HG03520 (cell line): Measurements from ENCODE around the gene DGCR8.

ENCODE experiments used
- ATAC-seq: cut with Tn5 transposase; IDR thresholded peaks from one replicate; pipeline ENCODE4 v1.9.1; 2021; ENCODE audit warnings: mild to moderate bottlenecking, moderate library complexity; ENCODE audit not compliant: unreplicated experiment

Gene DGCR8

GRCh38 chr22:20052309-20053259 lies 27.5 kb upstream of the DGCR8 start:
- ATAC-seq, result no peak

DNA sequence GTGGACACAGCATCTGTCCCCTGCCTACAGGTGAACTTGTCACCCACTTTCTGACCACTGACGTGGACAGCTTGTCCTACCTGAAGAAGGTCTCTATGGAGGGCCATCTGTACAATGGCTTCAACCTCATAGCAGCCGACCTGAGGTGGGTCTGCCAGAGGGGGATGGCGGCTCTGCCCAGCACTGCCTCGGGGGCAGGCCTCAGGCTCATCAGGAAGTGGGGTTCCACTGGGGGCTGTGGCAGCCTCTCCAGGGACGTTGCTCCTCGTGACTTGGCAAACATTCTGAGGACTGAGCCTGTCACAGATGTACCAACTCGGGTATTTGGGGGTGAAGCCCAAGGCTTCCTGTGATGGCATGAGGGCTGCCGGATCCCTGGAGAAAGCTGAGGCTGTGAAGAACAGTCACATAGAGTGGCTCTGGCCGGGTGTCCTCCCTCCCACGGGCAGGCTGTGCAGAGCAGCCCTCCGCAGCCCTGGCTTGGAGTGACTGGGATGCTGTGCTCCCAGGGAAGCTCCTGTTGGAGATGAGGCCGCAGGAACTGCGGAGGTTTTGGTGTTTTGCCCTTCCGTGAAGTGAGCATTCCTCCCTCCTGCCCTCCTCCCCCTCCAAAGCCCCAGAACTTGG lies 26.5 kb upstream of the DGCR8 start:
- no peak for ATAC-seq

DNA sequence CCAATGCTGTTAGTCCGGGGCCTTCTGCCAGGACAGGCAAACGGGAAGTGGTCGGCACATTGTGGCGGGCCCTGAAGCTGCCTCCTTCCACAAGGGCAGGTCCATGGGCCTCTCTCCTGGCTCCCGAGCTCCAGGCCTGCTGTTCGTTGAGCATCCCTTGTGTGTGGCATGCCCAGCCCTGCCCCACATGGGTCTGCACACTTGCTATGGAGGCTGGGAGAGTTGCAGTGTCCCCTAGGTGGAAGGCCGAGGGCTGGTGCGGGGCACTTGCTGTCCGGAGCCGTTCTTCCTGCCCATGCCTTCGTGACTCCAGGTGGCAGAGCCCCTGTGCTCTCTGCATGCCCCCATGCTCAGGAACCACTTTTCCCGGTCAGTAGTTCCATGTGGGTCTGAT lies 26.0 kb upstream of the DGCR8 start:
- no peak for ATAC-seq

- ATAC-seq, result no peak
Observed at GRCh38 chr22:20054485-20054884, 25.6 kb upstream of the DGCR8 start.

GRCh38 chr22:20055144-20055543 lies 24.9 kb upstream of the DGCR8 start:
- no peak for ATAC-seq

DNA sequence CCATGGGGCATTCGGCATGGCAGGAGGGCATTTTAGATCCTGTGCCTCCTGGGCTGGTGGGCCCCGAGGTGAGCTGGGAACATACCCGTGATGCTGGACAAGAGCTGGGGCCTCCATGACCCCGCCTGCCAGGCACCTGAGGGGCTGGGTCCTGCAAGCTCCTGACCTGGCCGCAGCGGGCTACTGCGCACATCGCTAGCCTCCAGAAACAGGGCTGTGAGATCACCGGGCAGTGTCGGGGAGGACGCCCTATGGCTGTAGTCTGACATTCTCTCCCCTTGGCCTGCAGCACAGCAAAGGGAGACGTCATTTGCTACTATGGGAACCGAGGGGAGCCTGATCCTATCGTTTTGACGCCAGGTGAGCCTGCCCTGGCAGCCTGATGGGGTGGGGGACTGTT lies 24.4 kb upstream of the DGCR8 start:
- no peak for ATAC-seq

DNA sequence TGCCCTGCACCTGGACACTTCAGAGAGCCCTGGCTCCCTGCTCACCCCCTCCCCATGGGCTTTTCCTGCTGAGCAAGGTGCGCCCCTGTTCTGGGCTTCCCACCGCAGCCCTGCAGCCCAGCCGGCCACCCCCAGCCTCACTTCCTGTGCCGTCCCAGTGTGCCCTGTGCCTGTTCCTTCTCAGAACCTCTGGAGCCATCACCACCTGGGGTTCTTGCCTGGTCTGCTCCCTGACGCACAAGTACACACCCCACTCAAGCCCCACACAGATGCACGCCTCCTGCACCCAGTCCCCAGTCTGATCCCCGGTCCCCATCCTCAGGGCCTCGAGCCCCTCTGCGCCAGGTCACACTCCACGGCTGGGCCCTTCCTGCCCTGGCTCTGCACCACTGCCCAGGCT lies 23.9 kb upstream of the DGCR8 start:
- no peak for ATAC-seq

GRCh38 chr22:20056696-20057386 lies 23.2 kb upstream of the DGCR8 start:
- ATAC-seq, result no peak

- ATAC-seq, result no peak
Observed at GRCh38 chr22:20057596-20058268, 22.3 kb upstream of the DGCR8 start.

DNA sequence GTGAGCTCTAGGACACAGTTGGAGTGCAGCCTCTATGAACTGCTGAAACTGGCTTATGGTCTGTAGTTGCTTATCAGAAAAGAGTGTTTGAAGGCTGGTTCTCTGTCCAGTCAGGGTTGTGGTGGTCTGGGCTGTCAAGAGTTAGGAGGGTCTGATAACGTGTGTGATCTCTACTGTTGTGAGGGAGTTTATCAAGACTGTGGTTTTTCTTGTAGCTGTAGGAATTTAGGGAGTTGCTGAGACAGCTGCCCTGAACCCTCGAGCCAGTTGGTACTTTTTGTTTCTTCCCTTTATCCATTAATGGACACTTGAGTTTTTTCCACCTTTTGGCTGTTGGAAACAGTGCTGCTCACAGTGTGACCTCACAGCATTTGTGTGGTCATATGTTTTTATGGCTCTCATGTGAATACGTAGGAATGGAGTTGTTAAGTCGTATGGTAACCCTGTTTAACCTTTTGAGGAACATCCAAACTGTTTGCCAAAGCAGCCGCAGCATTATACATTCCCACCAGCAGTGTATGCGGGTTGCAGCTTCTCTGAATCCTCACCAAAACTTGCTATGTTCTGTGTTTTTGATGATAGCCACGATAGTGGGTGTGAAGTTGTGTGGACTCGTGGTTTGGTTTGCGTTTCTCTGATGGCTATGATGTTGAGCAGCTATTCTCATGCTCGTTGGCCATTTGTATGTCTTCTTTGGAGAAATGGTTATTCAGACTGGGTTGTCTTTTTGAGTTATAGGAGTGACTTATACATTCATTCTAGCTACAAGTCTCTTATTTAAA lies 20.9 kb upstream of the DGCR8 start:
- no peak for ATAC-seq

DNA sequence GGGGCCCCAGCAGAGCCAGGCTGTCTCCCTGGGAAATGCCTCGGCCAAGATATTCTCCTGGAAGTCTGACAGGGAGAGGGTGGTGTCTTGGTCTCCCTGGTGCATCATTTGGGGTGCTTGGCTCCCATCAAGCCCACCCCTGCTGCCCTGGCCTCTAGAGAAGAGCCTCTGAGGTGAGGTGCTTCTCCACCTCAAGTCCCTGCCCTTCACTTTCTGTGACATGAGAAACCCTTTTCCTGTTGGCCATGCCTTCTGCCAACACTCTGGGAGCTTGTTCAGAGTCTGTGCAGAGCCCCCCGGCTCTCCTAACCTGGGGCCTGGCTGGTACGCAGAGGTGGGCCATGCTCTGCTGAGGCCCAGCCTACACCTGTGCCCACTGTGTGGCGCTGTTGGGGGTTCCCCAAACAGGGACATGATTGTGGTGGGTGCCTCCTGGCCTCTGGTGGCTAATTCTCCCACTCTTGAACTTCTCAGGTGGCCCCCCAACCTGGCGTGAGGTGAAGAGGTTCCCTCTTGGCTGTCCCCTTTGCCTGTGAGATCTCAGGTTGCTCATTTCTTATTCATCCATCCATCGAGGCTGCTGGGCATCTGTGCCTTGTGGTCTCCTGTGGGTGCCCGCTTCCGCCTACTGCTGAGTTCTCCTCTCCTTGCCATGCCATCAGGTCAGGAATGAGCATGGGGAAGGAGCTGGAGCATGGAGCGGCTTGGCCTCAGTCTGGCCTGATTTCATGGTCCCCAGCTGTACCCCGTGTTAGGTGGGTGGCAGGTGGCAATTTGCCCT lies 19.2 kb upstream of the DGCR8 start:
- ATAC-seq, result no peak

- no peak for ATAC-seq
Observed at GRCh38 chr22:20061481-20061861, 18.6 kb upstream of the DGCR8 start.

DNA sequence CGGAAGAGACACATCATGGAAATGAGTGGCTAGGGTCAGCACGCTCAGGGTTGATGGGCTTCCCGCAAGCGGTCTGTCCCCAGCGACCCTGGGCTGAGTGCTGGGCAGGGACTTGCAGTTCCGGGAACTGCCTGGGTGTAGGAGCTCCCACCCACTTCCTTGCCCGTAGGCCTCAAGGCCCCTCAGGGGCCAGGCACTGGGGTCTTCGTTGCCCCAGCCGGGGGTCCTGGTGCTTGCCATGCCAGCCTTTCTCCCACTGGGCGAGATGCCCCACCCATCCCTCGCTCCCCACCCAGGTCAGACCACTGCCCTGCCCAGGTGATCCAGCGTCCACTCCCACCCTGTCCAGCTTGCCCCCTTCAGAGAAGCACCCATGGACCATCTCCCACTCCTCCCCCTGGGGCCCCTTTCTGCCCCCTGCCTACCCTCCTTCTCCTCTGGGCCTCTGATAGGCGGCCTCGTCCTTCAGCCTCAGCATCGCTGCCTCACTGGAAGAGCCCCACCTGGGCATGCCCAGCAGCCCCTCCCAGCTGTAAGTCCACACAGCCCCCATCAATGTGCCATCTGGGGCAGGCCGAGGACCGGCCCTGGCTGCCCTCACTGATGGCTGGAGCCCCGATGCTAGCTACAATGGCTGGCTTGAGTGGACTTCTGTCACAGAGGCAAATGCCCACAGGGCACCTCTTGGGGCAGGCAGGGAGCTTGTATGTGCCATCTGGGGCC lies 17.8 kb upstream of the DGCR8 start:
- ATAC-seq, result no peak

DNA sequence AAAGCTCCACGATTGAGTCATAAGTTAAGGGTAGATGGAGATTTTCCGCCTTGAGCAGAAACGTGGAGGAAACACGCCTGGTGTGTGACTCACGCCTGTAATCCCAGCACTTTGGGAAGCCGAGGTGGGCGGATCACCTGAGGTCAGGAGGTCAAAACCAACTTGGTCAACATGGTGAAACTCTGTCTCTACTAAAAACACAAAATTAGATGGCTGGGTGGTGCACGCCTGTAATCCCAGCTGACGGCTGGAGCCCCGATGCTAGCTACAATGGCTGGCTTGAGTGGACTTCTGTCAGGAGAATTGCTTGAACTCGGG lies 17.3 kb upstream of the DGCR8 start:
- ATAC-seq, result no peak

DNA sequence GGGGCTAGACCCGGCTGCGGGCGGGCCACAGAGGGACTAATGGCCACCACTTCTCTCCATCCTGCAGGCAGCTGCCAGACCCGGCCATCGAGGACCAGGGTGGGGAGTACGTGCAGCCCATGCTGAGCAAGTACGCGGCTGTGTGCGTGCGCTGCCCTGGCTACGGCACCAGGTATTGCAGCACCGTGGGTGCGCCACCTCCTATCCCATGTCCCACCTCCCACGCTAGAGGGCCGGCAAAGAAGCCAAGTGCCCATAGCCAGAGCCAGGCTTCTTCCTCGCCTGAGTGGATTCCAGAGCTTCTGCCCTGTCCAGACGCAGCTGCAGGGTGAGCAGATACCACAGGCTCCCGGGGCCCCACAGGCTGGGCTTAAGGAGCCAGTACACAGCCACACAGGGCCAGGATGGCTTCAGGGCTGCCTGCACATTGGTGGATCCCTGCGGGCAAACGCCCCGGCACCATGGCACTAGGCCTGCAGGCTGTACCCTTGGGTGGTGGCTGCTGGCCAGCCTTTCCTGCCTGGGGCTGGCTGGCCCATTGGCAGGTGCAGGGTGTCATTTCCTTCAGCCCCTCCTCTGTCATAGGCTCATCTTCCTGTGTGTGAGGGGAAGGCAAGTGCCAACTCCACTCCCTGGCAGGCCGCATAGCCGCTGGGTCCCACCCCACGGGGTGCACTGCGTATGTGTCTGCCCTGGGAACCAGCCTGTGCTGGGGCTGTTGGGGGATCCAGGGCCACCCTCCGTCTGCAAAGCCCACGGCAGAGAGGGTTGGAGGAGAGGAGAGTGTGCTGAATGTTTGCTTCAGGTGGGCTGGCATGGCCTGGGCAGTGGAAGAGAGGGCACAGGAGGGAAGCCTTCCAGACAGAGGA lies 16.5 kb upstream of the DGCR8 start:
- no peak for ATAC-seq

DNA sequence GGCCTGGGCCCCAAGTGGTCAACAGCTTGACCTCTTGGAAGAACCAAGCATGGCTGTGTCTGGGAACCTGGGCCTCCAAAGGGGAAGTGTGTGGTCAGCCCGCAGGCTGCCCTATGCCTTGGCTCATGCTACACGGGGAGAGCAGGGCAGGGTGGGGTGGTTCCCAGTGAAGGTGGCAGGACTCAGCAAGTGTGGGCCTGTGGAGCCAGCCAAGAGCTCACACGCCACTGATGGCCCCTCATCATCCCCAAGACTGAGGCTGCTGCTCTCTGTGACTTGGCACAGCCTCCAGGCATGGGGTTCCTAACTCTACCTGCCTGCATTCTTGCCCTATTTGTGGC lies 15.9 kb upstream of the DGCR8 start:
- no peak for ATAC-seq

DNA sequence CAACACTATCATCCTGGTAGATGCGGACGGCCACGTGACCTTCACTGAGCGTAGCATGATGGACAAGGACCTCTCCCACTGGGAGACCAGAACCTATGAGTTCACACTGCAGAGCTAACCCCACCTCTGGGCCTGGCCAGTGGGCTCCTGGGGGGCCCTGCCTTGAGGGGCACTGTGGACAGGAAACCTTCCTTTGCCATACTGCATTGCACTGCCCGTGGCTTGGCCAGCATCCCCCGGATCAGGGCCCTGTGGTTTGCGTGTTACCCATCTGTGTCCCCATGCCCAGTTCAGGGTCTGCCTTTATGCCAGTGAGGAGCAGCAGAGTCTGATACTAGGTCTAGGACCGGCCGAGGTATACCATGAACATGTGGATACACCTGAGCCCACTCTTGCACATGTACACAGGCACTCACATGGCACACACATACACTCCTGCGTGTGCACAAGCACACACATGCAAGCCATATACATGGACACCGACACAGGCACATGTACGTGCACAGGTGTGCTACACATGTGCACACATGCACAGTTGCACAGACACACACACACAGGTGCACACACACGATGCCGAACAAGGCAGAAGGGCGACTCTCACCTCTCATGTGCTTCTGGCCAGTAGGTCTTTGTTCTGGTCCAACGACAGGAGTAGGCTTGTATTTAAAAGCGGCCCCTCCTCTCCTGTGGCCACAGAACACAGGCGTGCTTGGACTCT lies 15.3 kb upstream of the DGCR8 start:
- no peak for ATAC-seq
